CD14-positive monocyte (primary cell): ENCODE results near the gene TIMELESS. TPM values are rescaled to one million over a fixed set of nuclear protein-coding genes. Genes with fewer than 3 reads are reported as not detected.
"Not testable (repeated sequence)": the region's sequence is repeated elsewhere in the genome, so short reads cannot be mapped to it uniquely, and the experiment has no call there.

ENCODE experiments used
- DNase-seq, 3 donors: peaks; one replicate each; pipeline ENCODE4 v3.0.0-alpha.2; 2011 to 2022
- H2AFZ ChIP-seq: 2 replicates; pipeline ENCODE4 v1.6.0; 2012; ENCODE audit warnings: mild to moderate bottlenecking, low read depth, low read length, inconsistent platforms; ENCODE audit not compliant: insufficient read depth, poor library complexity, severe bottlenecking
- H3K27ac ChIP-seq, 2 donors: 1 replicate in 1 of 2; 2 replicates in 1 of 2; pipeline ENCODE4 v1.5.1; 2012 to 2013; ENCODE audit warnings: low read length in 2 of 2, control low read depth in 1 of 2, inconsistent platforms in 1 of 2, low read depth in 1 of 2, mild to moderate bottlenecking in 1 of 2
- H3K27me3 ChIP-seq, 2 donors: one replicate each; pipeline versions ENCODE4 v1.6.0 to v1.6.1; 2011 to 2013; ENCODE audit warnings: low read length in 2 of 2; ENCODE audit not compliant: control insufficient read depth in 2 of 2, insufficient read depth in 2 of 2
- H3K36me3 ChIP-seq, 2 donors: replicated peaks in 1 of 2; 1 replicate in 1 of 2; 2 replicates in 1 of 2; pipeline versions ENCODE4 v1.5.1 to v1.6.1; 2012 to 2013; ENCODE audit warnings: low read length in 2 of 2, control low read depth in 1 of 2, inconsistent platforms in 1 of 2, mild to moderate bottlenecking in 1 of 2; ENCODE audit not compliant: insufficient read depth in 2 of 2, control insufficient read depth in 1 of 2
- H3K4me1 ChIP-seq, 2 donors: 1 replicate in 1 of 2; 2 replicates in 1 of 2; pipeline versions ENCODE4 v1.5.1 to v1.6.1; 2012 to 2013; ENCODE audit warnings: low read length in 2 of 2, control low read depth in 1 of 2, inconsistent platforms in 1 of 2, mild to moderate bottlenecking in 1 of 2, moderate library complexity in 1 of 2; ENCODE audit not compliant: insufficient read depth in 2 of 2, control insufficient read depth in 1 of 2
- H3K4me2 ChIP-seq: replicated peaks from 2 replicates; pipeline ENCODE3; 2012; ENCODE audit warnings: low read length, moderate library complexity, mild to moderate bottlenecking; ENCODE audit not compliant: poor library complexity, severe bottlenecking; ENCODE audit errors: extremely low read depth
- H3K4me3 ChIP-seq, 3 experiments: fragments of 200-600 bp in 1 of 3; sonication (generic) in 1 of 3; replicated peaks in 1 of 3; 1 replicate in 2 of 3; 2 replicates in 1 of 3; pipeline ENCODE4 v1.5.1; 2011 to 2013; ENCODE audit warnings: low read length in 3 of 3, mild to moderate bottlenecking in 3 of 3, control low read depth in 2 of 3, low read depth in 2 of 3, inconsistent platforms in 1 of 3, moderate library complexity in 1 of 3
- H3K79me2 ChIP-seq: 2 replicates; pipeline ENCODE4 v1.6.0; 2012; ENCODE audit warnings: mild to moderate bottlenecking, control low read depth, inconsistent platforms, low read length, moderate library complexity; ENCODE audit not compliant: insufficient read depth
- H3K9ac ChIP-seq: 2 replicates; pipeline ENCODE4 v1.6.0; 2017; ENCODE audit warnings: low read length, mild to moderate bottlenecking; ENCODE audit not compliant: insufficient read depth, poor library complexity, severe bottlenecking
- H3K9me3 ChIP-seq, 2 donors: replicated peaks in 1 of 2; 1 replicate in 1 of 2; 2 replicates in 1 of 2; pipeline versions ENCODE4 v1.5.1 to v1.6.1; 2012 to 2013; ENCODE audit warnings: low read length in 2 of 2, control low read depth in 1 of 2; ENCODE audit not compliant: control insufficient read depth in 1 of 2, insufficient read depth in 1 of 2
- H4K20me1 ChIP-seq: 2 replicates; pipeline ENCODE4 v1.6.0; 2012; ENCODE audit warnings: mild to moderate bottlenecking, low read length, control low read depth, moderate library complexity; ENCODE audit not compliant: insufficient read depth
- H3K27ac Mint-ChIP-seq, 7 donors: one replicate each; pipeline ENCODE4 v1.8.0; 2020; ENCODE audit warnings: mild to moderate bottlenecking in 7 of 7, mixed read lengths in 7 of 7, moderate library complexity in 6 of 7, inconsistent platforms in 2 of 7
- H3K27me3 Mint-ChIP-seq, 3 donors: one replicate each; pipeline ENCODE4 v1.8.0; 2021 to 2022; ENCODE audit warnings: low read depth in 3 of 3, mild to moderate bottlenecking in 3 of 3, mixed read lengths in 3 of 3, moderate library complexity in 3 of 3, inconsistent platforms in 1 of 3
- H3K36me3 Mint-ChIP-seq, 2 donors: one replicate each; pipeline ENCODE4 v1.8.0; 2020; ENCODE audit warnings: mixed read lengths in 2 of 2, inconsistent platforms in 1 of 2, mild to moderate bottlenecking in 1 of 2
- H3K4me1 Mint-ChIP-seq: one replicate; pipeline ENCODE4 v1.8.0; 2020; ENCODE audit warnings: mild to moderate bottlenecking, mixed read lengths
- H3K4me3 Mint-ChIP-seq, 2 donors: one replicate each; pipeline ENCODE4 v1.8.0; 2020; ENCODE audit warnings: mild to moderate bottlenecking in 2 of 2, mixed read lengths in 2 of 2, moderate library complexity in 1 of 2
- H3K9me3 Mint-ChIP-seq, 7 donors: one replicate each; pipeline ENCODE4 v1.8.0; 2020 to 2022; ENCODE audit warnings: mixed read lengths in 7 of 7, mild to moderate bottlenecking in 6 of 7, moderate library complexity in 6 of 7, inconsistent platforms in 2 of 7
- CTCF ChIP-seq: fragments of 200-600 bp; IDR thresholded peaks from one replicate; pipeline ENCODE4 v1.8.0; 2022; ENCODE audit warnings: antibody characterized with exemption, mild to moderate bottlenecking
- WGBS: methylation state at CpG from one replicate; pipeline ENCODE4 v1.1.5; 2013; ENCODE audit warnings: missing lambda C conversion rate; ENCODE audit not compliant: insufficient coverage; 5-methylcytosine and 5-hydroxymethylcytosine counted together
- intact Hi-C, 2 donors: fragments of 100-400 bp; cut with micrococcal nuclease; formaldehyde crosslinking; loops; one replicate each; pipeline versions ENCODE4 v1.15.0 to v1.15.1; 2023
- polyA plus RNA-seq, 3 donors: library from polyadenylated mRNA; depleted of rRNA in 1 of 3; unstranded in 2 of 3; stranded (reverse) in 1 of 3; fragments of 300-500 nt in 2 of 3; fragments of >200 nt in 1 of 3; fragmentation: Illumina TruSeq in 2 of 3; gene quantifications; 1 replicate in 2 of 3; 2 replicates in 1 of 3; pipeline ENCODE4 v1.2.3, GENCODE V29; 2012 to 2021

Gene TIMELESS
- polyA plus RNA-seq, 3 donors, result 1.5 to 2.3 (median 1.5) TPM

- H3K4me2 ChIP-seq, result no peak overlapping the region
- no peak overlapping the region for H3K9ac ChIP-seq
- Mint-ChIP-seq H3K36me3 (peaks cover 2 to 5% of the 10 kb centered on the region in 2 donors), H3K27me3 (peaks cover 0 to 2% (median 1%) of the 10 kb centered on the region in 3 donors), H3K27ac (no peak overlapping the region), H3K4me3 (no peak overlapping the region), H3K4me1 (no peaks in the 10 kb centered on the region), H3K9me3 (no peaks in the 10 kb centered on the region)
- H3K36me3 ChIP-seq, result no peaks in the 10 kb centered on the region
- no peak overlapping the region for H3K4me3 ChIP-seq
- no peaks in the 10 kb centered on the region for H3K4me1 ChIP-seq
- no peaks in the 10 kb centered on the region for H3K79me2 ChIP-seq
- no peaks in the 10 kb centered on the region for H4K20me1 ChIP-seq
- no peak overlapping the region for H3K27ac ChIP-seq
- no peaks in the 10 kb centered on the region for H3K27me3 ChIP-seq
- WGBS, result 88% methylated on average over 3 of the region's 5 CpGs
- DNase-seq, result no peak
- no peak for TF ChIP-seq CTCF
- no peaks in the 10 kb centered on the region for H3K9me3 ChIP-seq
- intact Hi-C loops, result no loop called here
- no peak overlapping the region for H2AFZ ChIP-seq
These were observed 40.3 kb downstream of the TIMELESS start for GRCh38 chr12:56408799-56409417.

GRCh38 chr12:56404227-56404626, 45.0 kb downstream of the TIMELESS start:
- H4K20me1 ChIP-seq, H3K27ac ChIP-seq, H3K27me3 ChIP-seq, DNase-seq, H3K4me2 ChIP-seq, H3K9ac ChIP-seq, H2AFZ ChIP-seq, H3K79me2 ChIP-seq, H3K27ac Mint-ChIP-seq, H3K4me3 ChIP-seq, H3K36me3 Mint-ChIP-seq, H3K4me1 Mint-ChIP-seq, H3K9me3 ChIP-seq, H3K36me3 ChIP-seq, H3K27me3 Mint-ChIP-seq, intact Hi-C loops, H3K4me1 ChIP-seq, H3K4me3 Mint-ChIP-seq: not testable (repeated sequence)
- WGBS, result no CpG with 5 or more reads among the region's 3 CpGs
- peaks cover 3 to 11% (median 7%) of the 10 kb centered on the region in 7 donors for H3K9me3 Mint-ChIP-seq

GRCh38 chr12:56401612-56402011, 47.6 kb downstream of the TIMELESS start:
- H3K9me3 ChIP-seq, H3K27me3 ChIP-seq, H3K4me2 ChIP-seq, H3K36me3 ChIP-seq, H3K4me3 Mint-ChIP-seq, H3K27ac Mint-ChIP-seq, H3K27me3 Mint-ChIP-seq, H3K4me1 ChIP-seq, H3K79me2 ChIP-seq, H3K9ac ChIP-seq, intact Hi-C loops, H3K36me3 Mint-ChIP-seq, H2AFZ ChIP-seq, H3K4me3 ChIP-seq, H3K27ac ChIP-seq, H3K4me1 Mint-ChIP-seq, DNase-seq, H4K20me1 ChIP-seq: not testable (repeated sequence)
- H3K9me3 Mint-ChIP-seq, result peaks cover 10 to 21% (median 12%) of the 10 kb centered on the region in 7 donors

DNA sequence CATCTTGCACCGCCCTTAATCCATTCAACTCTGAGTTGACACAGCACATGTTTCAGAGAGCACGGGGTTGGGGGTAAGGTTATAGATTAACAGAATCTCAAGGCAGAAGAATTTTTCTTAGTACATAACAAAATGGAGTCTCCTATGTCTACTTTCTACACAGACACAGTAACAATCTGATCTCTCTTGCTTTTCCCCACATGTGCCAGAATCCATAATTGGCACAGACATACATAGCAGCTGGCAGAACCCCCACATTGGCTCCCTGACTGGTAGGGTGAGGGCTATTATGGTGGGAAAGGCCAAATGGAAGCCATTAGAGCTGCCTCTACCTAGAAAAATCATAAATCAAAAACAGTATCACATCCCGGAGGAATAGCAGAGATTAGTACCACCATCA, 48.1 kb downstream of the TIMELESS start:
- DNase-seq, H3K4me3 ChIP-seq, H3K27me3 ChIP-seq, H3K36me3 ChIP-seq, H2AFZ ChIP-seq, H4K20me1 ChIP-seq, intact Hi-C loops, H3K9ac ChIP-seq, H3K27ac ChIP-seq, H3K9me3 ChIP-seq, H3K79me2 ChIP-seq, H3K4me1 Mint-ChIP-seq, H3K4me2 ChIP-seq, H3K27me3 Mint-ChIP-seq, H3K36me3 Mint-ChIP-seq, H3K4me1 ChIP-seq, H3K4me3 Mint-ChIP-seq: not testable (repeated sequence)
- WGBS, result no CpG with 5 or more reads among the region's 3 CpGs
- H3K9me3 Mint-ChIP-seq, result peaks cover 10 to 21% (median 12%) of the 10 kb centered on the region in 7 donors
- H3K27ac Mint-ChIP-seq, result peak overlapping the region in 1 of 7 donors; percentile 79
